ENCODE data around the gene TMEM63B.
A peak's percentile ranks its signal among the peaks of the same experiment; 100 is the strongest.

The TMEM63B gene

GRCh38 chr6:44096612-44097011, 30.7 kb upstream of the TMEM63B start:
- TF ChIP-seq, protein P1, sequence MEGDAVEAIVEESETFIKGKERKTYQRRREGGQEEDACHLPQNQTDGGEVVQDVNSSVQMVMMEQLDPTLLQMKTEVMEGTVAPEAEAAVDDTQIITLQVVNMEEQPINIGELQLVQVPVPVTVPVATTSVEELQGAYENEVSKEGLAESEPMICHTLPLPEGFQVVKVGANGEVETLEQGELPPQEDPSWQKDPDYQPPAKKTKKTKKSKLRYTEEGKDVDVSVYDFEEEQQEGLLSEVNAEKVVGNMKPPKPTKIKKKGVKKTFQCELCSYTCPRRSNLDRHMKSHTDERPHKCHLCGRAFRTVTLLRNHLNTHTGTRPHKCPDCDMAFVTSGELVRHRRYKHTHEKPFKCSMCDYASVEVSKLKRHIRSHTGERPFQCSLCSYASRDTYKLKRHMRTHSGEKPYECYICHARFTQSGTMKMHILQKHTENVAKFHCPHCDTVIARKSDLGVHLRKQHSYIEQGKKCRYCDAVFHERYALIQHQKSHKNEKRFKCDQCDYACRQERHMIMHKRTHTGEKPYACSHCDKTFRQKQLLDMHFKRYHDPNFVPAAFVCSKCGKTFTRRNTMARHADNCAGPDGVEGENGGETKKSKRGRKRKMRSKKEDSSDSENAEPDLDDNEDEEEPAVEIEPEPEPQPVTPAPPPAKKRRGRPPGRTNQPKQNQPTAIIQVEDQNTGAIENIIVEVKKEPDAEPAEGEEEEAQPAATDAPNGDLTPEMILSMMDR (IDR thresholded peaks at IDR 0.05; ENCODE audit: insufficient read depth, missing control alignments) = peak; percentile 87
- FAIRE-seq = no peak
- peak; percentile 58 for DNase-seq (ENCODE audit: insufficient read length, low spot score)

DNA sequence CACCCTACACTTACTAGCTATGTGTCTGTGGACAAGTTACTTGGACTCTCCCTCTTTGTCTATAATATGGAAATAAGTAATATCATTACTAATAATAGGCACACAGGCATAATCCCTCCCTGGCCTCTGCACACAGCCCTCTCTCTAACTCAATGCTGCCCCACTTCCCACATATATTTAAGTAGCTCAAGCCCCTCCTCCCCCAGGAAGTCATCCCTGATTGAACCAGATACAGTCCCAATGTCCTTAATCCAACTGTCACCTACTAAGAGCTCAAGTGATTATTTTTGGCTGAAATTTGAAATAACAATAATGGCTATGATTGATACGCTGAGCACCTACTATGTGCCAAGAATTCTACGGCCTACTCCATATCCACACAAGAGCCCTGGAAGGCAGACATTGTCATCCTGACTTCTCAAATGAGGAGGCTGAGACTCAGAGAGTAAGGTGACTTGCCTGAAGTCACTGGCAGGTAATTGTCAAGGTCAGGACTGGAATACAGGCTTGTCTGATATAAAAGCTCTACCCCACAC, 29.5 kb upstream of the TMEM63B start:
- TF ChIP-seq, protein P1 (IDR thresholded peaks at IDR 0.05; ENCODE audit: insufficient read depth, missing control alignments) = no peak
- FAIRE-seq = no peak

DNA sequence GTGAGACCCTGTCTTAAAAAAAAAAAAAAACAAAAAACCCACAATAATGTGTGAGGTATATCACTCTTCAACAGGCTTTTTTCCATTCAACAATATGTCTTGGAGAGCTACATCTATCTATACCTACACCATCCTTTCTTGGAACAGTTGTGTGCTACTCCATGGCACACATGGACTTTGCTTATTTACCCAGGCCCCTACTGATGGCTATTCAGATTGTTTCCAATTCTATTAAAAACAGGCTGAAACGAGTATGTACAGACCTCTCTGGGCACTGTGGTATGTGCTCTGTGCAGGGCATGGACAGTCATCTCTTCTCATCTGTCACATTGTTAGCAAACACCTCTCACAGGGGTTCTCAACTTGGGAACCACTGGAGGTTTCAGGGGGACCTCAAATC, 28.2 kb upstream of the TMEM63B start:
- no peak for FAIRE-seq
- no peak for DNase-seq (ENCODE audit: insufficient read length, low spot score)
- TF ChIP-seq, protein P1 (IDR thresholded peaks at IDR 0.05; ENCODE audit: insufficient read depth, missing control alignments) = no peak

More for the DNA sequence above, 29.5 kb upstream of the TMEM63B start:
- DNase-seq (ENCODE audit: insufficient read length, low spot score) = no peak

DNA sequence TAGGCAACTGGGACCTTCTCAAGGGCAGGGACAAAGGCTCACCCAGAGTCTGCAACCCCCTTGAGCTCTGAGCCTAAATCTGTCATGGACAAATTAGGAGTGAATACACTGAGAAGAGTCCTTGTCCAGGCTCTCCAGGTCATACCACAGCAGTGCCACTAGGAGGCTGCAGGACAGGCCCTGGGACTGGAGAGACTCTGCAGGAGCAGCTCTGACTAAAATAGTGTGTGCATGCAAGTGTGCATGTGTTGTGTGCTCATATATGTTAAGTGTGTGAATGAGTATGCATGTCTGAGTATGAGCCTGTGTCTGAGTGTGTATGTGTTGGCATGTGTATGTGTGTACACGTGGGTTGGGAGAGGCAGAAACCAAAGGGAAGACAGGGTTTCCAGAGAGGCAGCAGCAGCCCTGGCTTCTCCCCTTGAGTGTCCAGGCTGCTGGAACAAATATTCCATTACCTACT, 27.2 kb upstream of the TMEM63B start:
- DNase-seq (ENCODE audit: insufficient read length, low spot score) (no peak), FAIRE-seq (no peak)
- TF ChIP-seq, protein P1 (IDR thresholded peaks at IDR 0.05; ENCODE audit: insufficient read depth, missing control alignments) = peak; percentile 25

GRCh38 chr6:44101832-44102231, 25.5 kb upstream of the TMEM63B start:
- TF ChIP-seq, protein P1 (IDR thresholded peaks at IDR 0.05; ENCODE audit: insufficient read depth, missing control alignments) = no peak
- DNase-seq (ENCODE audit: insufficient read length, low spot score) (no peak), FAIRE-seq (no peak)

DNA sequence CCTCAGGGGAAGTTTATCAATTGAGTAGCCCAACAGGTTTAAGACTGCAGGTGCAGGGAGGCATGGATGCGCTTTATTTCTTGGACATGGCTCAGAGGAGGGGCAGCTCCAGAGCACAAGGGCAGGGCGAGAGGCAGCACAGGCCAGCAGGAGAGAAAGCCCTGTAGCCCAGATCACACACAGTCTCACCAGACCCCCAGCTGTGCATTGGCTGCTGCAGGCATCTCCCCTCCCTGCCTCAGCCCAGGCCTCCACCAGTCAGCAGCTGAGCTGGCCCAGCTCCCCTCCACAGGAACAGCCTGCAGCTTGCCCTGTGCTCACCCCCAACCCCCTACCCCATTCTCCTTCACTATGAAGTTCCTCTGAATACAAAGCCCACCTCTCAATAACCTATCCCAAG, 24.8 kb upstream of the TMEM63B start:
- DNase-seq (ENCODE audit: insufficient read length, low spot score) (no peak), FAIRE-seq (no peak)
- TF ChIP-seq, protein P1 (IDR thresholded peaks at IDR 0.05; ENCODE audit: insufficient read depth, missing control alignments) = no peak

DNA sequence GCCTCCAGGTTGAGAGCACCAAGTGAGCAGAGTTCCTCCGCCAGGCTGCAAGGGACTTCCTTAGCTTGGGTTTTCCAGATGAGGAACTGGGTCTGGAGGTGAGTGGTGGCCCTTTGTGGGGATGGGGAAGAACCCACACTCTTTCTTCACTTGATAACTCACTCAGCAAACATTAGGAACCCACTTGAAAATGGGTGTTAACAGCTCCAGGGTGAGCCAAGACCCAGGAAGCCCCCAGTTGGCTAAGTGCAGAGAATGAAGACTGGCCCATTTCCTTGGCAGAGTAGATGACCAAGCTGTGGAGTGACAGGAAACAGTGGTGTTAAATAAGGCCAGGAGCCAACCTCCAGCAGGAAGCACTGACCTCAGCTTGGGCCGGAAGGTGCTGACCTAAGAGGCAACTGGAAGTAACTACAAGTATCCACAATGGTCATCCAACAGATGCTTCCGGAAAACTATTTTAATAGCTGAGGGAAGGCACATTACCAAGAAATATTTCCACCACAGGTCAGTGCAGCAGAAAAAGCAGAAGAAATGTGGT, 22.8 kb upstream of the TMEM63B start:
- FAIRE-seq (no peak), DNase-seq (ENCODE audit: insufficient read length, low spot score) (no peak)
- TF ChIP-seq, protein P1 (IDR thresholded peaks at IDR 0.05; ENCODE audit: insufficient read depth, missing control alignments) = no peak
